HG03045 (cell line): Measurements from ENCODE around the gene N4BP2L1.

Source experiments
- ATAC-seq: cut with Tn5 transposase; IDR thresholded peaks from one replicate; pipeline ENCODE4 v1.9.1; 2021; ENCODE audit warnings: mild to moderate bottlenecking, moderate library complexity; ENCODE audit not compliant: unreplicated experiment

The N4BP2L1 gene

GRCh38 chr13:32427852-32428580 is at the start of gene N4BP2L1:
Gene N4BP2L1 (minus strand): TSS chr13:32428130. CDS start chr13:32428082, 48 bp downstream.
- peak; percentile 73 for ATAC-seq

GRCh38 chr13:32476892-32477291 is 49.0 kb upstream of the N4BP2L1 start:
- ATAC-seq, result no peak

GRCh38 chr13:32476021-32476731 is 48.2 kb upstream of the N4BP2L1 start:
- ATAC-seq, result no peak

GRCh38 chr13:32474999-32475792 is 47.3 kb upstream of the N4BP2L1 start:
- ATAC-seq, result no peak

GRCh38 chr13:32473650-32474049 is 45.7 kb upstream of the N4BP2L1 start:
- ATAC-seq, result no peak

- ATAC-seq, result peak; percentile 74
These were observed 44.3 kb upstream of the N4BP2L1 start for GRCh38 chr13:32472194-32472621.

- no peak for ATAC-seq
These were observed 43.4 kb upstream of the N4BP2L1 start for GRCh38 chr13:32471187-32471922.

- ATAC-seq, result no peak
These were observed 40.7 kb upstream of the N4BP2L1 start for GRCh38 chr13:32468502-32469142.

- ATAC-seq, result no peak
These were observed 28.7 kb upstream of the N4BP2L1 start for GRCh38 chr13:32456591-32456990.

GRCh38 chr13:32455594-32455903 is 27.6 kb upstream of the N4BP2L1 start:
- ATAC-seq, result no peak

- ATAC-seq, result no peak
These were observed 27.1 kb upstream of the N4BP2L1 start for GRCh38 chr13:32454886-32455593.

- no peak for ATAC-seq
These were observed 26.1 kb upstream of the N4BP2L1 start for GRCh38 chr13:32453981-32454380.

- no peak for ATAC-seq
These were observed 21.0 kb upstream of the N4BP2L1 start for GRCh38 chr13:32448972-32449371.

- no peak for ATAC-seq
These were observed 20.1 kb upstream of the N4BP2L1 start for GRCh38 chr13:32447894-32448623.

- no peak for ATAC-seq
These were observed 19.0 kb upstream of the N4BP2L1 start for GRCh38 chr13:32446773-32447465.

GRCh38 chr13:32446220-32446619 is 18.3 kb upstream of the N4BP2L1 start:
- ATAC-seq, result no peak

GRCh38 chr13:32445461-32445860 is 17.5 kb upstream of the N4BP2L1 start:
- ATAC-seq, result no peak

- peak; percentile 48 for ATAC-seq
These were observed 15.2 kb upstream of the N4BP2L1 start for GRCh38 chr13:32443111-32443510.

GRCh38 chr13:32438871-32439270 is 10.9 kb upstream of the N4BP2L1 start:
- no peak for ATAC-seq
